ENCODE data around the gene CDKAL1. TPM values are rescaled to one million over a fixed set of nuclear protein-coding genes. Genes with fewer than 3 reads are reported as not detected.

CDKAL1 gene
- total and polyA plus RNA-seq, 8 donors: 3.4 to 36.7 (median 10.4) TPM

GRCh38 chr6:21220271-21220987 lies 686.2 kb downstream of the CDKAL1 start:
- Histone ChIP-seq H3K9me3 (no peaks in the 10 kb centered on the region), H3K27me3 (no peaks in the 10 kb centered on the region), H3K4me1 (peaks cover 0 to 11% (median 5%) of the 10 kb centered on the region in 4 donors), H3K4me3 (no peak overlapping the region), H3K27ac (peak overlapping the region in 1 of 5 donors; percentile 12), H3K36me3 (peaks cover 0 to 6% (median 4%) of the 10 kb centered on the region in 4 donors)
- intact Hi-C loops (cut with DNase I; ENCODE audit: low total_unique reads): no loop called here
- 51 to 66% (median 53%) methylated on average over 4 to 5 of the region's 5 CpGs for WGBS, 5 donors
- TF ChIP-seq POLR2AphosphoS5 (IDR thresholded peaks at IDR 0.05) (peak in 1 of 3 donors; percentile 55), POLR2A (IDR thresholded peaks at IDR 0.05) (no peak)
- peak; percentile 32 to 41 for DNase-seq

DNA sequence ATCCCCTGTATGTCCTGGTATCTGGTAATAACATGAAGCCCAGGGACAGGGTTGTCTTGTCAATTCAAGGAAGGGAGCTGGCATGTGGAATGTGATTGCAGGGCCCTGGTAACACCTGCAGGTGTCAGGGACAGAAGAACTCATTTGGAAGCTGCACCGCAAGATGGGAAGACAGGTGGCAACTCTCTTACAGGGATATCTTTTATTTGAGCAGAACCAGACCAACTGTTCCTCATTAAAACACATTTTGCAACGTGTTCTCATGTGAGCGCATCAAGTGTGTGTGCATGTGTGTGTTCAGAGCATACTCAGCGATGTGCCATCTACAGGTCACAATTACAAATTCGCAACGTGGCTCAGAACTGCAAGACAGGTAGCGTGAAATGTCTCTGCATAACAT lies 688.4 kb downstream of the CDKAL1 start:
- 85 to 97% (median 96%) methylated on average over 7 of the region's 7 CpGs for WGBS, 5 donors
- Histone ChIP-seq H3K27me3 (no peaks in the 10 kb centered on the region), H3K27ac (no peak overlapping the region), H3K9me3 (no peaks in the 10 kb centered on the region), H3K4me3 (no peak overlapping the region), H3K4me1 (peaks cover 0 to 11% (median 5%) of the 10 kb centered on the region in 4 donors), H3K36me3 (peaks cover 0 to 6% (median 4%) of the 10 kb centered on the region in 4 donors)
- TF ChIP-seq, protein P1, sequence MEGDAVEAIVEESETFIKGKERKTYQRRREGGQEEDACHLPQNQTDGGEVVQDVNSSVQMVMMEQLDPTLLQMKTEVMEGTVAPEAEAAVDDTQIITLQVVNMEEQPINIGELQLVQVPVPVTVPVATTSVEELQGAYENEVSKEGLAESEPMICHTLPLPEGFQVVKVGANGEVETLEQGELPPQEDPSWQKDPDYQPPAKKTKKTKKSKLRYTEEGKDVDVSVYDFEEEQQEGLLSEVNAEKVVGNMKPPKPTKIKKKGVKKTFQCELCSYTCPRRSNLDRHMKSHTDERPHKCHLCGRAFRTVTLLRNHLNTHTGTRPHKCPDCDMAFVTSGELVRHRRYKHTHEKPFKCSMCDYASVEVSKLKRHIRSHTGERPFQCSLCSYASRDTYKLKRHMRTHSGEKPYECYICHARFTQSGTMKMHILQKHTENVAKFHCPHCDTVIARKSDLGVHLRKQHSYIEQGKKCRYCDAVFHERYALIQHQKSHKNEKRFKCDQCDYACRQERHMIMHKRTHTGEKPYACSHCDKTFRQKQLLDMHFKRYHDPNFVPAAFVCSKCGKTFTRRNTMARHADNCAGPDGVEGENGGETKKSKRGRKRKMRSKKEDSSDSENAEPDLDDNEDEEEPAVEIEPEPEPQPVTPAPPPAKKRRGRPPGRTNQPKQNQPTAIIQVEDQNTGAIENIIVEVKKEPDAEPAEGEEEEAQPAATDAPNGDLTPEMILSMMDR (IDR thresholded peaks at IDR 0.05): no peak
- TF ChIP-seq POLR2AphosphoS5 (IDR thresholded peaks at IDR 0.05) (no peak), EP300 (IDR thresholded peaks at IDR 0.05) (no peak), POLR2A (IDR thresholded peaks at IDR 0.05) (no peak)
- no peak for DNase-seq
- intact Hi-C loops (cut with DNase I; ENCODE audit: low total_unique reads): no loop called here

DNA sequence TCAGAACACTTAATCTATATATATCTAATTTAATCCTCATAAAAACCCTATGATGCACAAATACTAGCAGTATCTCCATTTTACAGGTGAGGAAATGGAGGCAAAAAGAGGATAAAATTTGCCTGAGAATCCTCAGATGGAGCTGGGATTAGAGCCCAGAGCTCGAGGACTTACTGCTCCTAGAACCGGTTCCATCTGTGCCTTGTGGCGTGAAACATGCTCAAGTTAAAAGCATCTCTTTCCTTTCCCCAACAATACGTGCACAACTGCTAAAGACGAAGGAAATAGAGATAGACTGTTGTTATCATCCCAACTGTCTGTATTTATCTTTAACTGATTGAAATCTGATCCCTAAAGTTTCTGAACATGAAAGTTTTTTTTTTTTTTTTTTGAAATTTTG lies 691.7 kb downstream of the CDKAL1 start:
- no peak for DNase-seq
- no peaks in the 10 kb centered on the region for H3K4me1 ChIP-seq
- H3K36me3 ChIP-seq: peaks cover 0 to 26% (median 14%) of the 10 kb centered on the region in 4 donors
- no peak overlapping the region for H3K27ac ChIP-seq
- H3K27me3 ChIP-seq: no peaks in the 10 kb centered on the region
- no peak overlapping the region for H3K4me3 ChIP-seq
- intact Hi-C loops (cut with DNase I; ENCODE audit: low total_unique reads): no loop called here
- TF ChIP-seq, protein P1 (IDR thresholded peaks at IDR 0.05): no peak
- TF ChIP-seq POLR2AphosphoS5 (IDR thresholded peaks at IDR 0.05): no peak
- TF ChIP-seq POLR2A (IDR thresholded peaks at IDR 0.05): no peak
- TF ChIP-seq EP300 (IDR thresholded peaks at IDR 0.05): no peak
- WGBS, 5 donors: 90 to 96% (median 92%) methylated on average over 5 of the region's 5 CpGs
- no peaks in the 10 kb centered on the region for H3K9me3 ChIP-seq

GRCh38 chr6:21227486-21227885 lies 693.2 kb downstream of the CDKAL1 start:
- no peak for DNase-seq
- H3K36me3 ChIP-seq: peaks cover 0 to 42% (median 29%) of the 10 kb centered on the region in 4 donors
- intact Hi-C loops (cut with DNase I; ENCODE audit: low total_unique reads): no loop called here
- TF ChIP-seq POLR2A (IDR thresholded peaks at IDR 0.05) (no peak), POLR2AphosphoS5 (IDR thresholded peaks at IDR 0.05) (no peak)
- H3K9me3 ChIP-seq: no peaks in the 10 kb centered on the region
- no peaks in the 10 kb centered on the region for H3K27me3 ChIP-seq
- H3K4me3 ChIP-seq: no peak overlapping the region
- WGBS, 5 donors: 88 to 96% (median 94%) methylated on average over 6 of the region's 6 CpGs
- H3K4me1 ChIP-seq: no peaks in the 10 kb centered on the region
- no peak overlapping the region for H3K27ac ChIP-seq

- intact Hi-C loops (cut with DNase I; ENCODE audit: low total_unique reads): no loop called here
- WGBS, 5 donors: 89 to 96% (median 93%) methylated on average over 2 of the region's 2 CpGs
Measured at GRCh38 chr6:21228411-21228810, 694.2 kb downstream of the CDKAL1 start.

More at GRCh38 chr6:21228411-21228810, 694.2 kb downstream of the CDKAL1 start:
- H3K27me3 ChIP-seq: no peaks in the 10 kb centered on the region
- H3K4me3 ChIP-seq: no peak overlapping the region
- no peaks in the 10 kb centered on the region for H3K4me1 ChIP-seq
- no peaks in the 10 kb centered on the region for H3K9me3 ChIP-seq
- H3K36me3 ChIP-seq: peaks cover 4 to 45% (median 38%) of the 10 kb centered on the region in 4 donors
- no peak overlapping the region for H3K27ac ChIP-seq
- DNase-seq: no peak
- TF ChIP-seq, protein P1 (IDR thresholded peaks at IDR 0.05): no peak
- TF ChIP-seq EP300 (IDR thresholded peaks at IDR 0.05) (no peak), POLR2A (IDR thresholded peaks at IDR 0.05) (no peak), POLR2AphosphoS5 (IDR thresholded peaks at IDR 0.05) (no peak)
